Measurements from ENCODE around the gene APOBR. TPM values are rescaled to one million over a fixed set of nuclear protein-coding genes. Genes with fewer than 3 reads are reported as not detected.
A peak's percentile ranks its signal among the peaks of the same experiment; 100 is the strongest.

The APOBR gene
- total and polyA plus RNA-seq, 9 of the 15 experiments (the other 6 are each of a cell fraction or from before 2014, with no cell fraction given) = 0.08 to 6.1 (median 2.8) TPM; not detected in 1

- TF ChIP-seq CREB3 (tag; conservative IDR thresholded peaks at IDR 0.05; ENCODE audit: low read depth) = peak; percentile 68; the same call in 1 of the 2 replicates
- TF ChIP-seq ZNF79 (CRISPR knock-in tag; IDR thresholded peaks at IDR 0.05; ENCODE audit: low read depth) = 0 out of 2 replicates have a peak, but pooled peaks have one; percentile 39
- TF ChIP-seq ATF7 (IDR thresholded peaks at IDR 0.05) = peak; percentile 66; the same call in 1 of the 2 replicates
- no peak for TF ChIP-seq TCFL5 (CRISPR knock-in tag; conservative IDR thresholded peaks at IDR 0.05)
- TF ChIP-seq, protein P1, sequence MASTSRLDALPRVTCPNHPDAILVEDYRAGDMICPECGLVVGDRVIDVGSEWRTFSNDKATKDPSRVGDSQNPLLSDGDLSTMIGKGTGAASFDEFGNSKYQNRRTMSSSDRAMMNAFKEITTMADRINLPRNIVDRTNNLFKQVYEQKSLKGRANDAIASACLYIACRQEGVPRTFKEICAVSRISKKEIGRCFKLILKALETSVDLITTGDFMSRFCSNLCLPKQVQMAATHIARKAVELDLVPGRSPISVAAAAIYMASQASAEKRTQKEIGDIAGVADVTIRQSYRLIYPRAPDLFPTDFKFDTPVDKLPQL (IDR thresholded peaks at IDR 0.05; ENCODE audit: extremely low read depth, insufficient read length) = no peak
- TF ChIP-seq ZNF41 (CRISPR knock-in tag; conservative IDR thresholded peaks at IDR 0.05) = 0 out of 2 replicates have a peak, but pooled peaks have one; percentile 11
- TF ChIP-seq RBFOX2 (IDR thresholded peaks at IDR 0.05; ENCODE audit: low read depth, low read length) = no peak
- TF ChIP-seq POLR2B (IDR thresholded peaks at IDR 0.05; ENCODE audit: low read depth, partially characterized antibody) = no peak
- no peak for TF ChIP-seq CAMTA2 (CRISPR knock-in tag; conservative IDR thresholded peaks at IDR 0.05)
- no peak for TF ChIP-seq ZC3H11A (IDR thresholded peaks at IDR 0.05; ENCODE audit: low read depth, low read length)
- TF ChIP-seq KDM1A (IDR thresholded peaks at IDR 0.05) = no peak
- no peak for TF ChIP-seq ZFPM2 (CRISPR knock-in tag; IDR thresholded peaks at IDR 0.05)
- no peak for TF ChIP-seq ZNF77 (CRISPR knock-in tag; IDR thresholded peaks at IDR 0.05)
- TF ChIP-seq, protein P2, sequence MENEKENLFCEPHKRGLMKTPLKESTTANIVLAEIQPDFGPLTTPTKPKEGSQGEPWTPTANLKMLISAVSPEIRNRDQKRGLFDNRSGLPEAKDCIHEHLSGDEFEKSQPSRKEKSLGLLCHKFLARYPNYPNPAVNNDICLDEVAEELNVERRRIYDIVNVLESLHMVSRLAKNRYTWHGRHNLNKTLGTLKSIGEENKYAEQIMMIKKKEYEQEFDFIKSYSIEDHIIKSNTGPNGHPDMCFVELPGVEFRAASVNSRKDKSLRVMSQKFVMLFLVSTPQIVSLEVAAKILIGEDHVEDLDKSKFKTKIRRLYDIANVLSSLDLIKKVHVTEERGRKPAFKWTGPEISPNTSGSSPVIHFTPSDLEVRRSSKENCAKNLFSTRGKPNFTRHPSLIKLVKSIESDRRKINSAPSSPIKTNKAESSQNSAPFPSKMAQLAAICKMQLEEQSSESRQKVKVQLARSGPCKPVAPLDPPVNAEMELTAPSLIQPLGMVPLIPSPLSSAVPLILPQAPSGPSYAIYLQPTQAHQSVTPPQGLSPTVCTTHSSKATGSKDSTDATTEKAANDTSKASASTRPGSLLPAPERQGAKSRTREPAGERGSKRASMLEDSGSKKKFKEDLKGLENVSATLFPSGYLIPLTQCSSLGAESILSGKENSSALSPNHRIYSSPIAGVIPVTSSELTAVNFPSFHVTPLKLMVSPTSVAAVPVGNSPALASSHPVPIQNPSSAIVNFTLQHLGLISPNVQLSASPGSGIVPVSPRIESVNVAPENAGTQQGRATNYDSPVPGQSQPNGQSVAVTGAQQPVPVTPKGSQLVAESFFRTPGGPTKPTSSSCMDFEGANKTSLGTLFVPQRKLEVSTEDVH (IDR thresholded peaks at IDR 0.05; ENCODE audit: low read depth, partially characterized antibody) = no peak
- TF ChIP-seq GATA2 (CRISPR knock-in tag; IDR thresholded peaks at IDR 0.05) = no peak
- TF ChIP-seq XRCC5 (IDR thresholded peaks at IDR 0.05; ENCODE audit: low read depth, low read length) = no peak
- TF ChIP-seq MTA1 (IDR thresholded peaks at IDR 0.05; ENCODE audit: borderline replicate concordance) = no peak
- TF ChIP-seq HLTF (IDR thresholded peaks at IDR 0.05) = no peak
- no peak for TF ChIP-seq TARDBP (IDR thresholded peaks at IDR 0.05)
- no peak for TF ChIP-seq RNF2 (IDR thresholded peaks at IDR 0.05)
- TF ChIP-seq PHTF2 (CRISPR knock-in tag; IDR thresholded peaks at IDR 0.05) = no peak
- TF ChIP-seq NEUROD1 (IDR thresholded peaks at IDR 0.05; ENCODE audit: borderline replicate concordance, low read depth, low read length, partially characterized antibody) = no peak
- TF ChIP-seq TFAM (CRISPR knock-in tag; conservative IDR thresholded peaks at IDR 0.05) = no peak
- no peak for TF ChIP-seq SMARCE1 (IDR thresholded peaks at IDR 0.05)
- TF ChIP-seq ZNF253 (CRISPR knock-in tag; conservative IDR thresholded peaks at IDR 0.05) = no peak
- TF ChIP-seq CXXC5 (CRISPR knock-in tag; IDR thresholded peaks at IDR 0.05) = peak; percentile 49; the same call in 1 of the 2 replicates
- TF ChIP-seq RAD21 (CRISPR knock-in tag; conservative IDR thresholded peaks at IDR 0.05 in 1 of 2, IDR thresholded peaks at IDR 0.05 in 1 of 2) = no peak
These were observed 44.5 kb downstream of the APOBR start, which contains the start of gene NUPR1 (continued) for GRCh38 chr16:28538733-28539596.
